PFSK-1 (cell line): ENCODE measurements around the gene TMOD2.

Source experiments
- FOXP2 ChIP-seq: optimal IDR thresholded peaks from 2 replicates; pipeline ENCODE3; 2011; ENCODE audit warnings: borderline replicate concordance, control low read depth, inconsistent platforms; ENCODE audit not compliant: insufficient read depth; ENCODE audit errors: extremely low read length, extremely low read depth
- POLR2AphosphoS5 ChIP-seq: IDR thresholded peaks from 2 replicates; pipeline ENCODE4 v1.6.1; 2012; ENCODE audit warnings: low read depth, mild to moderate bottlenecking, control low read depth, low read length, moderate library complexity
- SIN3A ChIP-seq: IDR thresholded peaks from 2 replicates; pipeline ENCODE4 v1.6.1; 2012; ENCODE audit warnings: mild to moderate bottlenecking, low read length, moderate library complexity, borderline replicate concordance; ENCODE audit not compliant: insufficient read depth
- TAF1 ChIP-seq: IDR thresholded peaks from 2 replicates; pipeline ENCODE4 v1.6.1; 2012; ENCODE audit warnings: low read length, control low read depth, borderline replicate concordance; ENCODE audit not compliant: insufficient read depth
- TF ChIP-seq, protein P1 (sequence below), 2 experiments: IDR thresholded peaks; 2 replicates each; pipeline versions ENCODE4 v1.6.1 to v1.8.0; 2011 to 2012; ENCODE audit warnings: low read depth in 2 of 2, low read length in 2 of 2, control low read depth in 1 of 2, inconsistent platforms in 1 of 2, mild to moderate bottlenecking in 1 of 2, moderate library complexity in 1 of 2; ENCODE audit not compliant: insufficient read depth in 1 of 2

DNA sequence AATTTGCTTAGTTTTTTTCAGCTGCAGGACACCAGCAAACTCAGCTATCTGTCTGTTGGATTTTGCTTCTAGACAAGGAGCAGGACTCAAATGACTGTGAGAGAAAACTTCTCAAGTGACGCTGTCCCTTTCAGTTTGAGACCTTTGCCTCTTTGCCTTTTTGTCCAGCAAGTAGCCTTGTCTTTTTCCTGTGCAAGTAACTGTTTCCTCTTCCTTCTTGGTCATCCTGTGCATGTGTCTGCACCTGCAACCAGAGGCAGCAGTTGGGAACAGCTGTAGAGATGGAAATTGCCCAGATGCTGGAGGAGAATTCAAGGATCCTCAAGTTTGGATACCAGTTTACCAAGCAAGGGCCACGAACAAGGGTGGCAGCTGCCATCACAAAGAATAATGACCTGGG is 54.7 kb downstream of the TMOD2 start:
- TF ChIP-seq TAF1: no peak
- TF ChIP-seq SIN3A: no peak
- no peak for TF ChIP-seq POLR2AphosphoS5
- TF ChIP-seq, protein P1, sequence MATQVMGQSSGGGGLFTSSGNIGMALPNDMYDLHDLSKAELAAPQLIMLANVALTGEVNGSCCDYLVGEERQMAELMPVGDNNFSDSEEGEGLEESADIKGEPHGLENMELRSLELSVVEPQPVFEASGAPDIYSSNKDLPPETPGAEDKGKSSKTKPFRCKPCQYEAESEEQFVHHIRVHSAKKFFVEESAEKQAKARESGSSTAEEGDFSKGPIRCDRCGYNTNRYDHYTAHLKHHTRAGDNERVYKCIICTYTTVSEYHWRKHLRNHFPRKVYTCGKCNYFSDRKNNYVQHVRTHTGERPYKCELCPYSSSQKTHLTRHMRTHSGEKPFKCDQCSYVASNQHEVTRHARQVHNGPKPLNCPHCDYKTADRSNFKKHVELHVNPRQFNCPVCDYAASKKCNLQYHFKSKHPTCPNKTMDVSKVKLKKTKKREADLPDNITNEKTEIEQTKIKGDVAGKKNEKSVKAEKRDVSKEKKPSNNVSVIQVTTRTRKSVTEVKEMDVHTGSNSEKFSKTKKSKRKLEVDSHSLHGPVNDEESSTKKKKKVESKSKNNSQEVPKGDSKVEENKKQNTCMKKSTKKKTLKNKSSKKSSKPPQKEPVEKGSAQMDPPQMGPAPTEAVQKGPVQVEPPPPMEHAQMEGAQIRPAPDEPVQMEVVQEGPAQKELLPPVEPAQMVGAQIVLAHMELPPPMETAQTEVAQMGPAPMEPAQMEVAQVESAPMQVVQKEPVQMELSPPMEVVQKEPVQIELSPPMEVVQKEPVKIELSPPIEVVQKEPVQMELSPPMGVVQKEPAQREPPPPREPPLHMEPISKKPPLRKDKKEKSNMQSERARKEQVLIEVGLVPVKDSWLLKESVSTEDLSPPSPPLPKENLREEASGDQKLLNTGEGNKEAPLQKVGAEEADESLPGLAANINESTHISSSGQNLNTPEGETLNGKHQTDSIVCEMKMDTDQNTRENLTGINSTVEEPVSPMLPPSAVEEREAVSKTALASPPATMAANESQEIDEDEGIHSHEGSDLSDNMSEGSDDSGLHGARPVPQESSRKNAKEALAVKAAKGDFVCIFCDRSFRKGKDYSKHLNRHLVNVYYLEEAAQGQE (IDR thresholded peaks at IDR 0.05; ENCODE audit: insufficient read depth in 1 of 2, low read depth in 2 of 2, low read length in 2 of 2): no peak
- no peak for TF ChIP-seq FOXP2
